COR-L47 (cell line): ENCODE data around the gene TAS2R40.

Experiments used
- DNase-seq: peaks from one replicate; lab custom pipeline; 2025; lab: John Stamatoyannopoulos, UW

The TAS2R40 gene

GRCh38 chr7:143223784-143224183 lies 1.9 kb downstream of the TAS2R40 start:
- no peak for DNase-seq

DNA sequence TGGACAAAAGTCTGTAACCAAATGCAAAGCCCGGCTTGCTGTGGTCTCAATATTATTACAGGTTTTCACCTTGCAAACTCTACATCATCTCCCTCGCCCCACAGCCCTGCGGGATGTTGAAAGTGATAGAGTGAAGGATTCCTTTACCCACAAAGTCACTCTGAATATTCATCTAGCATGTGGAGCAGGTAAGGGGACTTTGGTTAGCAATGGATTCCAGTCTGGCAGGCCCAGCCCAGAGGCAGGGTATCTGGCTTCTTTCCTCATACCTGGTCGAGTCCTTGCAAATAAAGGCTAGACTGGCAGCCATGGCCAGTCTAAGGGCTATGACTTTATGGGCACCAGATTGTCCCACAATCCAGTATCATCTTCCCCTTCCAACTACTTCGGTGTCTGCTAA lies 3.2 kb downstream of the TAS2R40 start:
- DNase-seq: no peak

DNA sequence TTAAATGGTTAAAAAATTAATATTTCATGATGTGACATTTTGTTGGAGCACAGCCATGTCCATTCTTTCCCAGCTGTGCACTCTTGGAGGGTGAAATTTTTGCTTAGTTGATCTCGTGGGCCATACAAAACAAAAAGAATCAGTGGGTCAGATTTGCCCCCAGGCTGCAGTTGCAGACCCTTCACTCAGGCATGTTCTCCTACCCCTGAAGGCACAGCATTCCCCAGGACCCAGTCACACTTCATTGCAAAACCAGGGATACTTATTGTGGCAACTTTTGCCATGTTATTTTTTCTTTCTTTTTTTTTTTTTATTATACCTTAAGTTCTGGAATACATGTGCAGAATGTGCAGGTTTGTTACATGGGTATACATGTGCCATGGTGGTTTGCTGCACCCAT lies 6.0 kb downstream of the TAS2R40 start:
- DNase-seq: no peak

DNA sequence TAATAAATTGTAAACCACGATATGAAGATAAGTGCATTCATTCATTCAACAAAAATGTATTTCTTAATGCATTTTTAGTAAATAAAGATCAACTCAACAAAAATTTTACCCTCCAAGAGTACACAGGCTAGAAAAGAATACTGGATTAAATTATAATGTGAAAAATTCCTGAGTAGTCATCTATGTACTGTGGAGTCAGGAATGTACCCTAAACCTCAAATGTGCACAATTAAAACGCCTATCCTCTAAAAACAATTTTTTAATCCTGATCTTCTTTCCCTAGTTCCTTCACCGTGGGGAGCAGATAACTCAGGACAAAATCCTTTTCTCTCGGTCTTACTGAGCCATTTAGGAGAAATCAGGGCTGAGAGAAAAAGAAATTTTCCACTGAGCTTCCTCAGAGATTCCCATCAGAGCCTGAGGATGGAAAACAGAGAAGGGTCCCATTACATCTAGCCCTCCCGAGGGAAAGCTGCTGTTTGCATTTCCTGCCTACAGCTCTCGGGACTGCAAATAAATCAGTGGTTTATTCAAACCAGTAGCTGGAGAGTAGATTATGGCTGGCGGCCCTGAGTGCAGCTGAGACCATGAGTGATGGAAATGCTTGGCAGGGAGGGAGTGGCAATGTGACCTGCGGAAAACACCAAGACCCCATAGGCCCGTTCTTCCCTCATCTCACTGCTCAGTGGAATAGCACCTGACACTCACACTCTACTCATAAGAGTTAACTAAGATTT lies 7.4 kb downstream of the TAS2R40 start:
- no peak for DNase-seq

DNA sequence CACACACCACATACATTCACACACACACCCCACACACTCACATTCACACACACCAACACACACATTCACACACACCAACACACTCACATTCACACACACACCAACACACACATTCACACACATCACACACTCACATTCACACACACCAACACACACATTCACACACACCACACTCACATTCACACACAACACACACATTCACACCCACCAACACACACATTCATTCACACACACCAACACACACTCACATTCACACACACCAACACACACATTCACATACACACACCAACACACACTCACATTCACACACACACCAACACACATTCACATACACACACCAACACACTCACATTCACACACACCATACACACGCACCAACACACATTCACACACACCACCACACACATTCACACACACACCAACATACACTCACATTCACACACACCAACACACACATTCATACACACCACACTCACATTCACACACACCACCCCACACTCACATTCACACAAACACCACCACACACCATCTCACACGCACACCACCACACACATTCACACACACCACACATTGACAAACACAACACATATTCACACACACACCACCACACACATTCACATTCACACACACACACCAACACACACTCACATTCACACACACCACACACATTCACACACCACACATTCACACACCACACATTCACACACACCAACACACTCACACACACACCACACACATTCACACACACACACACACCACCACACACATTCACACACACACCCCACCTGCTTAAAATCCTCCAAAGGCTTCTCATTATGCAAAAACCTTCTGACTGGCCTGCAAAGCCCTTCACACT lies 9.0 kb downstream of the TAS2R40 start:
- DNase-seq: no peak

- no peak for DNase-seq
Observed at GRCh38 chr7:143233816-143234532, 12.1 kb downstream of the TAS2R40 start.

DNA sequence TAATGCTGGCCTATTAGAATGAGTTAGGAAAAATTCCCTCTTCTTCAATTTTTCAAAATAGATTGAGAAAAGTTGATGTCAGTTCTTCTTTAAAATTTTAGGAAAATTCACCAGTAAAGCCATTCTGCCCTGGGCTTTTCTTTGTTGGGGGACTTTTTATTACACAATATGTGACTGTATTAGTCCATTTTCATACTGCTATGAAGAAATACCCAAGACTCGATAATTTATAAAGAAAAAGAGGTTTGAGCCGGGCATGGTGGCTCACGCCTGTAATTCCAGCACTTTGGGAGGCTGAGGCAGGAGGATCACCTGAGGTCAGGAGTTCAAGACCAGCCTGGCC lies 12.7 kb downstream of the TAS2R40 start:
- DNase-seq: no peak

GRCh38 chr7:143235561-143235960 lies 13.7 kb downstream of the TAS2R40 start:
- no peak for DNase-seq

- DNase-seq: no peak
Observed at GRCh38 chr7:143236408-143236990, 14.7 kb downstream of the TAS2R40 start.

DNA sequence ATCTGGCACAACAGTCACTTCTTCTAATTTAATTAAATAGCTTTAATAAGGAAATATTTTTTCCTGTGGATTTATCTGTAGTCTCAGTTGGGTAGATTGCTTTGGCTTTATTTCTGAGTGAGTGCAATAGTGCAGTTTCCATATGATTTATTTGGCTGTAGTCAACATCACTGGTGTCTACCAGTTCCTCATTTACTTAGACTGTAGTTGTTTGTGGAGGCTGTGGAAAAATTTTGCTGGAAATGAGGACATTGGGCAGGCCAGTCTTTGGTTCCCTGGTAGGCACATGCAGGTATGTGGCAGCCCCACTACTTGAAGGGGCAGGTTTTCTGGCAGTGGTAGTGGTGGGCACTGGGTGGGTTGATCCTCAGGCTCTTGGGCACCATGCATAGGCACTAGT lies 15.5 kb downstream of the TAS2R40 start:
- DNase-seq: no peak

DNA sequence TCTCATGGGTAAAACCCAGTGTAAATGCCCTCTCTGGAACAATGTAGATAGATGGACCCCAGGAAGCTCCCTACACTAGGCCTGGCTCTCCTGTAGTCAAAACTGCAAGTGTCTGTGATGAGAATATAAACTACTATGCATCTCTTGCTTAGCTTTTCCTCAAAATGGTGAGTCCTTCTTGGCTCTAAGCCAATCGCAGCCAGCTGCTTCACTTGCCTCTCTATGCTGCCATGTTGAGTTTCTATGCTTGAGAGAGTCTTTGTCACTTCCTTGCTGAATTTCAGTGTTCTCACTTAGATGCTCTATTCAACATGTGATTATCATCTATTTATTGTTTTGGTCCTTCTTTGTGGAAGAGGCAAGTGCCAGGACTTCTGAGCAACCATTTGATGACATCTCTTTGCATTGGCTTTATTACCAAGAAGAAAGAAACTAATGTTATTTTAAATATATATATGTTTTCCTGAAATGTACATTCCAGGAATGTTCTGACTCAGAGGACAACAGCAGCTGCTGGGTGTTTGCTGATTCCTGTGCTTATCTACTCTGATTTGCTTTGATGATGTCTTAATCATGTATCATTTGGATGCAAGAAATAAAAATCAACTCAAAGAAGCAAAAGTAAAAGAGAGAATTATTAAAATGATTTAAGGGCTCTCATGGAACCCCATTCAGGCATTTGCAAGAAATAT lies 16.6 kb downstream of the TAS2R40 start:
- DNase-seq: no peak

DNA sequence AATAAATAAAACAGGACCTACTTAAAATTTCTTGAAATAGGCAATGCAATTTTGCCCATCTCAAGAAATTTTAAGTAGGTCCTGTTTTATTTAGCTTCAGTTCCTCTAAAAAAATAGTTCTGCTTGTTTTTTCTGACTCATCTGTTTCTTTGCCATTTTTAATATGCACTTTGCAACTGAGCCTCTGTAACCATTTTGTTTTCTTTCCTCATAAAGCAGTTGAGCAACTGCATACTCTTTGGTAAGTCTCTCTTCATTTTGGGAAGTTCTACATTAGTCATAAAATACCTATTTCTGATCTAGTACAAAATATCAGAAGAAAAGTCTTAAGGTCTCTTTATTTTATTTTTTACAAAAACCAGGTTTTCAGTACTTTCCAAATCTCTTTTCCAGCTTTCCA lies 18.0 kb downstream of the TAS2R40 start:
- DNase-seq: no peak

GRCh38 chr7:143240291-143241168 lies 18.7 kb downstream of the TAS2R40 start:
- peak; percentile 57 for DNase-seq

DNA sequence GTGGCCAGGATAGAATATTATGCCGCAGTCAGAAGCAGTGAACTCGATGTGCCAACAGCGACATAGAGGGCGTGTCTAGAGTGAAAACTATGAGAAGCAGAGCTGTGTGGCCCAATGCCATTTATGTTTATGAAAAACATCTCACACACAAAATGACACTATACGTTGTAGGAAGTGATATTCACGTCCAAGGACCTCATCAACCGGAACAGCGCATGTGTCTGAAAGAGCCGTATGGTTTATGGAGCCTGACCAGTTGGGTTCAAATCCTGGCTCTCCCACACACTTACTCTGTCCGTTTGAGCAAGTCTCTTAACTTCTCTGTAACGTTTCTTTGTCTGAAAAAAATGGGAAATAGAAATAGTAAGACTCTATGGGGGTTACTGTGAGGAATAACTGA lies 20.5 kb downstream of the TAS2R40 start:
- DNase-seq: no peak

GRCh38 chr7:143243111-143243510 lies 21.3 kb downstream of the TAS2R40 start:
- DNase-seq: no peak

DNA sequence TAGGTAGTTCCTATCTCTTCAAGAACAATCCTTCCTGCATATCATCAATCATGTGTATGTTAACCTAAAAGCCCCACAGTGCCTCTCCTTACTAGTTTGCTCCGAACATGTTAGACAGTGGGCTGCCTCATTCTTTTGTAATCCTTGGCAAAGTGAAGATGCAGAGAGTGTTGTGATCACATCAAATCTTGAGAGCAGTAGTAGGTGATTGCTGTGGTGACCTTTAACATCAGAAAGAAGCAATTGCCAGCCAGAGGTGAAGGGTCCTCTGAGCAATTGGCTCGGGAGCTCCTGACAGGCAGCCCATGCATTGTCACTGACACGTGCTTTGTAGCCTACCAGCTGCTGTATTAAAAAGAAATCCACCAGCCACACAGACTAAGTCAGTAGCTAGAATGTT lies 21.8 kb downstream of the TAS2R40 start:
- DNase-seq: no peak

DNA sequence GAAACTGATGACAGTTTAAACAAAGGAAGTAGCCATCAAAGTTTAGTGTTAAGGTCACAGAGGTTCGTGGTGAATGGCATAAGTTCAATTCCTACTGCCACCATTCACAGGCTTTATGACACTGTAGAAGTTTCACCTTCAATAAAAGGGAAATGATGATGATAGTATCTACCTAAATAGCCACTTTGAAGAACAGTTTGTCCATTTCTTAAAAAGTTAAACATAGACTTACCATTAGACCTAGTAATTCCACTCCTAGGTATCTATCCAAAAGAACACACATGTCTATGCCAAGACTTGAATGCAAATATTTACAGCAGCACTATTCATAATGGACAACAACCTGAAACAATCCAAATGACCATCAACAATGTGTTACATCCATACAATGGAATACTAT lies 22.5 kb downstream of the TAS2R40 start:
- DNase-seq: no peak

GRCh38 chr7:143245123-143245522 lies 23.3 kb downstream of the TAS2R40 start:
- no peak for DNase-seq

DNA sequence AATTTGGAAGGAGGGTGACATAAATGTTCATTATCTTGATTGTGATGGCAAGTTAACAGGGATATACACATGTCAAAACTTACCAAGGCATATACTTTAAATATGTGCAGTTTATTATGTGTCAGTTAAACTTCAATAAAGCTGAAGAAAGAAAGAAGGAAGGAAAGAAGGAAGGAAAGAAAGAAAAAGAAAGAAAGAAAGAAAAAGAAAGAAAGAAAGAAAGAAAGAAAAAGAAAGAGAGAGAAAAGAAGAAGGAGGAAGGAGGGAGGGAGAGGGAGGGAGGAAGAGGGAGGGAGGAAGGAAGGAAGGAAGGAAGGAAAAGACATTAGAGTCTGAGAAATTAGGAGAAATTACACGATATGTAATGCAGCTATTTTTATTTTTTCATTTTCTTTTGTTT lies 25.5 kb downstream of the TAS2R40 start:
- DNase-seq: no peak

- DNase-seq: no peak
Observed at GRCh38 chr7:143248761-143249354, 27.0 kb downstream of the TAS2R40 start.

GRCh38 chr7:143250199-143250598 lies 28.4 kb downstream of the TAS2R40 start:
- no peak for DNase-seq
